HEK293T (cell line): Measurements from ENCODE around the gene TEKT5.
"Not testable (repeated sequence)": the region's sequence is repeated elsewhere in the genome, so short reads cannot be mapped to it uniquely, and the experiment has no call there.

Experiments used
- CTCF ChIA-PET: fragments of 350-600 bp; formaldehyde crosslinking; extraction: SDS; loops from one replicate; lab custom pipeline; 2021; ENCODE audit warnings: antibody characterized with exemption, inconsistent platforms; lab: Yijun Ruan, JAX
- POLR2A ChIA-PET: fragments of 350-600 bp; formaldehyde crosslinking; extraction: SDS; loops from one replicate; lab custom pipeline; 2020; ENCODE audit warnings: antibody characterized with exemption, inconsistent platforms; lab: Yijun Ruan, JAX
- DNase-seq: peaks from one replicate; pipeline ENCODE4 v3.0.0; 2012; ENCODE audit warnings: mixed read lengths; ENCODE audit errors: extremely low spot score
- ARNT ChIP-seq: fragments of 450-650 bp; IDR thresholded peaks from 2 replicates; pipeline ENCODE4 v1.6.1; 2017; ENCODE audit warnings: mild to moderate bottlenecking
- BHLHE40 ChIP-seq: fragments of 450-650 bp; IDR thresholded peaks from 2 replicates; pipeline ENCODE4 v1.6.1; 2016; ENCODE audit warnings: mild to moderate bottlenecking, moderate library complexity, borderline replicate concordance
- CTBP1 ChIP-seq: fragments of 450-650 bp; IDR thresholded peaks from 2 replicates; pipeline ENCODE4 v1.6.1; 2016; ENCODE audit warnings: borderline replicate concordance
- ELF4 ChIP-seq: fragments of 450-650 bp; IDR thresholded peaks from 2 replicates; pipeline ENCODE4 v1.6.1; 2017; ENCODE audit warnings: antibody characterized with exemption
- FOXA1 ChIP-seq: fragments of 450-650 bp; IDR thresholded peaks from 2 replicates; pipeline ENCODE4 v1.6.1; 2016; ENCODE audit warnings: mild to moderate bottlenecking
- FOXK2 ChIP-seq: fragments of 450-650 bp; IDR thresholded peaks from 2 replicates; pipeline ENCODE4 v1.6.1; 2016; ENCODE audit warnings: mild to moderate bottlenecking
- FOXM1 ChIP-seq: fragments of 450-650 bp; IDR thresholded peaks from 2 replicates; pipeline ENCODE4 v1.6.1; 2017; ENCODE audit warnings: mild to moderate bottlenecking, borderline replicate concordance
- HDGF ChIP-seq: fragments of 450-650 bp; IDR thresholded peaks from 2 replicates; pipeline ENCODE4 v1.6.1; 2017; ENCODE audit warnings: antibody characterized with exemption, borderline replicate concordance
- L3MBTL2 ChIP-seq: fragments of 450-650 bp; conservative IDR thresholded peaks from 2 replicates; pipeline ENCODE4 v1.6.1; 2016; ENCODE audit warnings: mild to moderate bottlenecking
- LEF1 ChIP-seq: fragments of 450-650 bp; IDR thresholded peaks from 2 replicates; pipeline ENCODE4 v1.6.1; 2017; ENCODE audit warnings: mild to moderate bottlenecking, borderline replicate concordance
- NFRKB ChIP-seq: fragments of 450-650 bp; IDR thresholded peaks from 2 replicates; pipeline ENCODE4 v1.6.1; 2016; ENCODE audit warnings: mild to moderate bottlenecking, moderate library complexity
- PKNOX1 ChIP-seq: fragments of 450-650 bp; IDR thresholded peaks from 2 replicates; pipeline ENCODE4 v1.6.1; 2016
- SP1 ChIP-seq: fragments of 450-650 bp; IDR thresholded peaks from 2 replicates; pipeline ENCODE4 v1.6.1; 2017
- SUZ12 ChIP-seq: fragments of 450-650 bp; IDR thresholded peaks from 2 replicates; pipeline ENCODE4 v1.6.1; 2016; ENCODE audit warnings: mild to moderate bottlenecking
- TARDBP ChIP-seq: fragments of 450-650 bp; IDR thresholded peaks from 2 replicates; pipeline ENCODE4 v1.6.1; 2016
- ZNF384 ChIP-seq: fragments of 450-650 bp; IDR thresholded peaks from 2 replicates; pipeline ENCODE4 v1.6.1; 2016

TEKT5 gene

GRCh38 chr16:10683170-10683569, 11.6 kb downstream of the TEKT5 start:
- POLR2A ChIA-PET = no interaction called here
- no peak for TF ChIP-seq SUZ12
- CTCF ChIA-PET = no interaction called here

GRCh38 chr16:10682604-10683003, 12.1 kb downstream of the TEKT5 start:
- CTCF ChIA-PET = no interaction called here
- TF ChIP-seq ELF4 (no peak), BHLHE40 (no peak), FOXM1 (no peak), FOXA1 (no peak), SP1 (no peak), NFRKB (no peak), ZNF384 (no peak), L3MBTL2 (no peak), SUZ12 (no peak), PKNOX1 (no peak), CTBP1 (no peak)
- no peak for DNase-seq
- POLR2A ChIA-PET = no interaction called here

More at GRCh38 chr16:10683170-10683569, 11.6 kb downstream of the TEKT5 start:
- no peak for DNase-seq

GRCh38 chr16:10681310-10682308, 13.1 kb downstream of the TEKT5 start:
- ChIA-PET CTCF (interaction anchor here (0.6 kb wide), 1 partner anchor 15 kb away, joined by 5 read pairs; no protein-coding TSS in a partner anchor), POLR2A (no interaction called here)
- TF ChIP-seq FOXK2 (no peak), L3MBTL2 (no peak), NFRKB (no peak), LEF1 (no peak), TARDBP (no peak), FOXM1 (no peak), SP1 (no peak), ZNF384 (no peak), ELF4 (no peak), PKNOX1 (no peak), FOXA1 (no peak), SUZ12 (no peak), ARNT (no peak), BHLHE40 (no peak), CTBP1 (no peak)
- no peak for DNase-seq

- CTCF ChIA-PET = no interaction called here
- POLR2A ChIA-PET = no interaction called here
Measured at GRCh38 chr16:10679921-10680320, 14.8 kb downstream of the TEKT5 start.

GRCh38 chr16:10679441-10679840, 15.3 kb downstream of the TEKT5 start:
- POLR2A ChIA-PET, CTCF ChIA-PET, DNase-seq: not testable (repeated sequence)

More at GRCh38 chr16:10679921-10680320, 14.8 kb downstream of the TEKT5 start:
- DNase-seq = no peak
- no peak for TF ChIP-seq L3MBTL2
- no peak for TF ChIP-seq FOXA1
- TF ChIP-seq FOXK2 = no peak
- no peak for TF ChIP-seq TARDBP
- TF ChIP-seq BHLHE40 = no peak
- no peak for TF ChIP-seq CTBP1
- TF ChIP-seq NFRKB = no peak
- TF ChIP-seq FOXM1 = no peak
- no peak for TF ChIP-seq PKNOX1
- TF ChIP-seq SP1 = no peak
- no peak for TF ChIP-seq ELF4
- no peak for TF ChIP-seq ZNF384
- no peak for TF ChIP-seq SUZ12
- no peak for TF ChIP-seq HDGF
- TF ChIP-seq LEF1 = no peak
- TF ChIP-seq ARNT = no peak

- POLR2A ChIA-PET = no interaction called here
- CTCF ChIA-PET = no interaction called here
- TF ChIP-seq ARNT = no peak
- no peak for TF ChIP-seq ELF4
- no peak for TF ChIP-seq TARDBP
- no peak for TF ChIP-seq FOXM1
- no peak for TF ChIP-seq HDGF
- no peak for TF ChIP-seq SP1
- no peak for TF ChIP-seq NFRKB
- no peak for TF ChIP-seq FOXK2
- TF ChIP-seq FOXA1 = no peak
- no peak for TF ChIP-seq SUZ12
- no peak for DNase-seq
Measured at GRCh38 chr16:10678655-10679054, 16.1 kb downstream of the TEKT5 start.
